HepG2 (cell line): ENCODE measurements around the gene PELI2. TPM values are rescaled to one million over a fixed set of nuclear protein-coding genes. Genes with fewer than 3 reads are reported as not detected.

Experiments used
- ATAC-seq: fragments of 200-7000 bp; cut with Tn5 transposase; 3 replicates; pipeline ENCODE4 v1.9.1; 2020; ENCODE audit warnings: mild to moderate bottlenecking, moderate library complexity
- BruUV-seq: library from RNA; stranded (reverse); fragments of 400-500 nt; replicated peaks from 2 replicates; lab custom pipeline; 2021; lab: Mats Ljungman, UMichigan
- CTCF ChIA-PET: fragments of 300-600 bp; formaldehyde crosslinking; extraction: SDS; loops from one replicate; lab custom pipeline; 2021; ENCODE audit warnings: low total read pairs, inconsistent platforms, low intra/inter-chr PET ratio; lab: Yijun Ruan, JAX
- POLR2A ChIA-PET: fragments of 350-600 bp; sonication (Branson Sonifier 250); formaldehyde crosslinking; loops from one replicate; lab custom pipeline; 2020; ENCODE audit warnings: antibody characterized with exemption, inconsistent platforms; lab: Yijun Ruan, JAX
- DNase-seq: peaks from one replicate; pipeline ENCODE4 v3.0.0-alpha.2; 2015; ENCODE audit warnings: low spot score
- FAIRE-seq: peaks from 3 replicates; lab custom pipeline; 2011; peaks lifted over from hg19 to GRCh38; lab: Jason Lieb, UNC
- H2AFZ ChIP-seq: one replicate; pipeline ENCODE4 v1.6.1; 2011; ENCODE audit warnings: low read length, inconsistent platforms
- H3K27ac ChIP-seq: fragments of 300-600 bp; 3 replicates; pipeline ENCODE4 v1.8.0; 2011; ENCODE audit warnings: mixed run types, mild to moderate bottlenecking, mixed read lengths, low read length, inconsistent platforms; ENCODE audit not compliant: insufficient read depth; ENCODE audit errors: extremely low read length
- H3K27me3 ChIP-seq, 2 experiments: fragments of 200-600 bp in 1 of 2; 2 replicates in 1 of 2; 3 replicates in 1 of 2; pipeline versions ENCODE4 v1.6.0 to v1.8.0; 2011; ENCODE audit warnings: low read length in 2 of 2, mild to moderate bottlenecking in 2 of 2, moderate library complexity in 2 of 2, inconsistent platforms in 1 of 2; ENCODE audit not compliant: insufficient read depth in 2 of 2, control insufficient read depth in 1 of 2
- H3K36me3 ChIP-seq, 2 experiments: fragments of 200-600 bp in 1 of 2; replicated peaks in 1 of 2; 2 replicates in 1 of 2; 3 replicates in 1 of 2; pipeline versions ENCODE4 v1.5.1 to v1.8.0; 2011; ENCODE audit warnings: low read length in 2 of 2, inconsistent platforms in 1 of 2; ENCODE audit not compliant: insufficient read depth in 2 of 2, control insufficient read depth in 1 of 2
- H3K4me1 ChIP-seq: 2 replicates; pipeline ENCODE4 v1.5.1; 2012; ENCODE audit warnings: low read length, inconsistent platforms; ENCODE audit not compliant: insufficient read depth
- H3K4me2 ChIP-seq: 2 replicates; pipeline ENCODE4 v1.6.0; 2011; ENCODE audit warnings: low read depth, low read length, inconsistent platforms
- H3K4me3 ChIP-seq, 3 experiments: fragments of 200-600 bp in 1 of 3; sonication (generic), shearing (Covaris generic) in 1 of 3; replicated peaks in 1 of 3; 2 replicates each; pipeline ENCODE4 v1.5.1; 2011 to 2016; ENCODE audit warnings: low read length in 3 of 3, inconsistent platforms in 2 of 3, low read depth in 2 of 3, mild to moderate bottlenecking in 2 of 3, control low read depth in 1 of 3, mixed read lengths in 1 of 3; ENCODE audit not compliant: insufficient read depth in 1 of 3
- H3K79me2 ChIP-seq: one replicate; pipeline ENCODE4 v1.6.1; 2011; ENCODE audit warnings: low read length, inconsistent platforms; ENCODE audit not compliant: insufficient read depth
- H3K9ac ChIP-seq: 2 replicates; pipeline ENCODE4 v1.6.0; 2011; ENCODE audit warnings: mild to moderate bottlenecking, low read depth, low read length, inconsistent platforms; ENCODE audit not compliant: insufficient read depth
- H3K9me3 ChIP-seq: 2 replicates; pipeline ENCODE4 v1.5.1; 2012; ENCODE audit warnings: mild to moderate bottlenecking, low read length
- H4K20me1 ChIP-seq: 2 replicates; pipeline ENCODE4 v1.6.0; 2011; ENCODE audit warnings: inconsistent platforms, mild to moderate bottlenecking, low read length, moderate library complexity; ENCODE audit not compliant: insufficient read depth
- KDM4B ChIP-seq: sonication (generic); formaldehyde crosslinking; IDR thresholded peaks from 2 replicates; pipeline ENCODE4 v1.4.0; 2020; ENCODE audit warnings: missing genetic modification reagents
- MBD4 ChIP-seq: IDR thresholded peaks from 2 replicates; pipeline ENCODE4 v1.6.1; 2012; ENCODE audit warnings: low read length, inconsistent platforms, borderline replicate concordance
- MED8 ChIP-seq: sonication (generic); formaldehyde crosslinking; IDR thresholded peaks from 2 replicates; pipeline ENCODE4 v1.8.1; 2023; ENCODE audit warnings: mild to moderate bottlenecking, missing genetic modification reagents; ENCODE audit not compliant: insufficient replicate concordance
- MZF1 ChIP-seq: sonication (generic); formaldehyde crosslinking; IDR thresholded peaks from 2 replicates; pipeline ENCODE4 v1.8.1; 2023; ENCODE audit warnings: mild to moderate bottlenecking, missing genetic modification reagents, borderline replicate concordance
- U2AF1 ChIP-seq: fragments of 200-400 bp; formaldehyde crosslinking; optimal IDR thresholded peaks from 2 replicates; pipeline ENCODE3; 2017; ENCODE audit warnings: mild to moderate bottlenecking, low read depth, low read length
- WGBS: methylation state at CpG from one replicate; pipeline ENCODE4 v1.1.6; 2017; ENCODE audit warnings: low lambda C conversion rate; 5-methylcytosine and 5-hydroxymethylcytosine counted together
- in situ Hi-C: cut with HindIII; loops from 2 replicates; pipeline ENCODE4 v1.10.0; 2017; ENCODE audit warnings: low pct_unique_long_range_greater_than_20kb; ENCODE audit not compliant: extremely low pct_ligation_motif_present
- intact Hi-C: fragments of 100-400 bp; cut with micrococcal nuclease; formaldehyde crosslinking; loops from one replicate; pipeline ENCODE4 v1.10.0; 2022; ENCODE audit not compliant: unreplicated experiment
- polyA plus RNA-seq, 8 experiments: library from polyadenylated mRNA; depleted of rRNA in 3 of 8; stranded (reverse) in 7 of 8; unstranded in 1 of 8; fragments of >200 nt; fragmentation: Illumina TruSeq in 4 of 8; extraction: Trizol in 4 of 8; gene quantifications; 2 replicates each; pipeline versions ENCODE4 v1.2.1 to v1.2.3, GENCODE V29; 2011 to 2016; ENCODE audit warnings: low read depth in 4 of 8, missing spikeins in 1 of 8, mixed read lengths in 1 of 8; ENCODE audit not compliant: insufficient read depth in 1 of 8
- total RNA-seq, 5 experiments: library from RNA; depleted of rRNA; stranded (reverse); fragments of >200 nt; fragmentation: Illumina TruSeq; extraction: Trizol; gene quantifications; 2 replicates each; pipeline ENCODE4 v1.2.3, GENCODE V29; 2016; ENCODE audit warnings: low read depth in 1 of 5
- TF ChIP-seq, protein P1 (sequence below), 2 experiments: fragments of 450-650 bp in 1 of 2; sonication (generic) in 1 of 2; formaldehyde crosslinking in 1 of 2; IDR thresholded peaks; 2 replicates each; pipeline versions ENCODE4 v1.6.1 to v1.8.0; 2016 to 2022; ENCODE audit warnings: antibody characterized with exemption in 1 of 2, mild to moderate bottlenecking in 1 of 2, missing genetic modification reagents in 1 of 2
- TF ChIP-seq, protein P2 (sequence below), 2 experiments: sonication (generic) in 1 of 2; formaldehyde crosslinking in 1 of 2; IDR thresholded peaks; 2 replicates each; pipeline versions ENCODE4 v1.4.0 to v1.6.1; 2018 to 2020; ENCODE audit warnings: missing genetic modification reagents in 2 of 2, borderline replicate concordance in 1 of 2, low read depth in 1 of 2, mild to moderate bottlenecking in 1 of 2, missing biosample characterization in 1 of 2
- TF ChIP-seq, protein P3 (sequence below): sonication (generic); formaldehyde crosslinking; IDR thresholded peaks from 2 replicates; pipeline ENCODE4 v1.4.0; 2020; ENCODE audit warnings: low read depth, missing genetic modification reagents

Gene PELI2
- total and polyA plus RNA-seq, 2 of the 13 experiments (the other 11 are each of a cell fraction or from before 2014, with no cell fraction given) = 0.07 TPM; not detected in 1

DNA sequence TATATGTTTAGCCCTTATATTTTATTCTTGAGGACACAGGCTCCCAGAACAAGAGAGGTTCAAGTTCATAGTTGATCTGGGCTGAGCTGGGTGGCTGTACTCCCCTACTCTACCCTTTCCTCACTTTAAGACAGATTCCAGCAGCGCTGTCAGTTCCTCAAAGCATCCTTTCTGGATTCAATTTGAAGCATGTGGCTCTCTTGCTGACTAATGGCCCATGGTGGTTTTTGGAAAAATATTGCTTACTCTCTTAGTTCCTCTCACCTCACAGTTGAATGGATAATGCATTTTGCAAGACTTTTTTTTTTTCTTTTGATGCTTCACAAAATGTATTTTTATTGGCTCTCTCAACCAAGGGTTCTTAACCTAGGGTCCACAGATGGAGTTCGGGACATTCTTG lies 4.1 kb downstream of the PELI2 start:
- BruUV-seq = no TSS peak
- Histone ChIP-seq H2AFZ (no peak overlapping the region), H3K9ac (no peak overlapping the region), H3K9me3 (no peaks in the 10 kb centered on the region), H3K36me3 (no peaks in the 10 kb centered on the region), H3K79me2 (no peaks in the 10 kb centered on the region), H3K4me3 (no peak overlapping the region), H3K27me3 (peaks cover 3 to 37% of the 10 kb centered on the region in 2 experiments; a peak in 4 of 5 replicates), H3K27ac (no peak overlapping the region), H3K4me2 (no peak overlapping the region), H4K20me1 (no peaks in the 10 kb centered on the region), H3K4me1 (peaks cover 5% of the 10 kb centered on the region; the same call in 1 of the 2 replicates)
- WGBS = 0% methylated on average over 2 of the region's 2 CpGs
- ChIA-PET CTCF (no interaction called here), POLR2A (no interaction called here)
- in situ Hi-C loops = no loop called here
- ATAC-seq = no peak
- DNase-seq = no peak
- FAIRE-seq = no peak
- intact Hi-C loops = no loop called here
- TF ChIP-seq, protein P1, sequence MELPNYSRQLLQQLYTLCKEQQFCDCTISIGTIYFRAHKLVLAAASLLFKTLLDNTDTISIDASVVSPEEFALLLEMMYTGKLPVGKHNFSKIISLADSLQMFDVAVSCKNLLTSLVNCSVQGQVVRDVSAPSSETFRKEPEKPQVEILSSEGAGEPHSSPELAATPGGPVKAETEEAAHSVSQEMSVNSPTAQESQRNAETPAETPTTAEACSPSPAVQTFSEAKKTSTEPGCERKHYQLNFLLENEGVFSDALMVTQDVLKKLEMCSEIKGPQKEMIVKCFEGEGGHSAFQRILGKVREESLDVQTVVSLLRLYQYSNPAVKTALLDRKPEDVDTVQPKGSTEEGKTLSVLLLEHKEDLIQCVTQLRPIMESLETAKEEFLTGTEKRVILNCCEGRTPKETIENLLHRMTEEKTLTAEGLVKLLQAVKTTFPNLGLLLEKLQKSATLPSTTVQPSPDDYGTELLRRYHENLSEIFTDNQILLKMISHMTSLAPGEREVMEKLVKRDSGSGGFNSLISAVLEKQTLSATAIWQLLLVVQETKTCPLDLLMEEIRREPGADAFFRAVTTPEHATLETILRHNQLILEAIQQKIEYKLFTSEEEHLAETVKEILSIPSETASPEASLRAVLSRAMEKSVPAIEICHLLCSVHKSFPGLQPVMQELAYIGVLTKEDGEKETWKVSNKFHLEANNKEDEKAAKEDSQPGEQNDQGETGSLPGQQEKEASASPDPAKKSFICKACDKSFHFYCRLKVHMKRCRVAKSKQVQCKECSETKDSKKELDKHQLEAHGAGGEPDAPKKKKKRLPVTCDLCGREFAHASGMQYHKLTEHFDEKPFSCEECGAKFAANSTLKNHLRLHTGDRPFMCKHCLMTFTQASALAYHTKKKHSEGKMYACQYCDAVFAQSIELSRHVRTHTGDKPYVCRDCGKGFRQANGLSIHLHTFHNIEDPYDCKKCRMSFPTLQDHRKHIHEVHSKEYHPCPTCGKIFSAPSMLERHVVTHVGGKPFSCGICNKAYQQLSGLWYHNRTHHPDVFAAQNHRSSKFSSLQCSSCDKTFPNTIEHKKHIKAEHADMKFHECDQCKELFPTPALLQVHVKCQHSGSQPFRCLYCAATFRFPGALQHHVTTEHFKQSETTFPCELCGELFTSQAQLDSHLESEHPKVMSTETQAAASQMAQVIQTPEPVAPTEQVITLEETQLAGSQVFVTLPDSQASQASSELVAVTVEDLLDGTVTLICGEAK (IDR thresholded peaks at IDR 0.05) = no peak
- TF ChIP-seq, protein P1 (CRISPR knock-in tag; IDR thresholded peaks at IDR 0.05) = no peak
- TF ChIP-seq MED8 (CRISPR knock-in tag) (no peak), MZF1 (CRISPR knock-in tag) (no peak), KDM4B (CRISPR knock-in tag) (no peak), U2AF1 (no peak), MBD4 (no peak)
- TF ChIP-seq, protein P2, sequence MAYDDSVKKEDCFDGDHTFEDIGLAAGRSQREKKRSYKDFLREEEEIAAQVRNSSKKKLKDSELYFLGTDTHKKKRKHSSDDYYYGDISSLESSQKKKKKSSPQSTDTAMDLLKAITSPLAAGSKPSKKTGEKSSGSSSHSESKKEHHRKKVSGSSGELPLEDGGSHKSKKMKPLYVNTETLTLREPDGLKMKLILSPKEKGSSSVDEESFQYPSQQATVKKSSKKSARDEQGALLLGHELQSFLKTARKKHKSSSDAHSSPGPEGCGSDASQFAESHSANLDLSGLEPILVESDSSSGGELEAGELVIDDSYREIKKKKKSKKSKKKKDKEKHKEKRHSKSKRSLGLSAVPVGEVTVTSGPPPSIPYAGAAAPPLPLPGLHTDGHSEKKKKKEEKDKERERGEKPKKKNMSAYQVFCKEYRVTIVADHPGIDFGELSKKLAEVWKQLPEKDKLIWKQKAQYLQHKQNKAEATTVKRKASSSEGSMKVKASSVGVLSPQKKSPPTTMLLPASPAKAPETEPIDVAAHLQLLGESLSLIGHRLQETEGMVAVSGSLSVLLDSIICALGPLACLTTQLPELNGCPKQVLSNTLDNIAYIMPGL (CRISPR knock-in tag; IDR thresholded peaks at IDR 0.05; ENCODE audit: borderline replicate concordance in 1 of 2, low read depth in 1 of 2) = no peak
- TF ChIP-seq, protein P3, sequence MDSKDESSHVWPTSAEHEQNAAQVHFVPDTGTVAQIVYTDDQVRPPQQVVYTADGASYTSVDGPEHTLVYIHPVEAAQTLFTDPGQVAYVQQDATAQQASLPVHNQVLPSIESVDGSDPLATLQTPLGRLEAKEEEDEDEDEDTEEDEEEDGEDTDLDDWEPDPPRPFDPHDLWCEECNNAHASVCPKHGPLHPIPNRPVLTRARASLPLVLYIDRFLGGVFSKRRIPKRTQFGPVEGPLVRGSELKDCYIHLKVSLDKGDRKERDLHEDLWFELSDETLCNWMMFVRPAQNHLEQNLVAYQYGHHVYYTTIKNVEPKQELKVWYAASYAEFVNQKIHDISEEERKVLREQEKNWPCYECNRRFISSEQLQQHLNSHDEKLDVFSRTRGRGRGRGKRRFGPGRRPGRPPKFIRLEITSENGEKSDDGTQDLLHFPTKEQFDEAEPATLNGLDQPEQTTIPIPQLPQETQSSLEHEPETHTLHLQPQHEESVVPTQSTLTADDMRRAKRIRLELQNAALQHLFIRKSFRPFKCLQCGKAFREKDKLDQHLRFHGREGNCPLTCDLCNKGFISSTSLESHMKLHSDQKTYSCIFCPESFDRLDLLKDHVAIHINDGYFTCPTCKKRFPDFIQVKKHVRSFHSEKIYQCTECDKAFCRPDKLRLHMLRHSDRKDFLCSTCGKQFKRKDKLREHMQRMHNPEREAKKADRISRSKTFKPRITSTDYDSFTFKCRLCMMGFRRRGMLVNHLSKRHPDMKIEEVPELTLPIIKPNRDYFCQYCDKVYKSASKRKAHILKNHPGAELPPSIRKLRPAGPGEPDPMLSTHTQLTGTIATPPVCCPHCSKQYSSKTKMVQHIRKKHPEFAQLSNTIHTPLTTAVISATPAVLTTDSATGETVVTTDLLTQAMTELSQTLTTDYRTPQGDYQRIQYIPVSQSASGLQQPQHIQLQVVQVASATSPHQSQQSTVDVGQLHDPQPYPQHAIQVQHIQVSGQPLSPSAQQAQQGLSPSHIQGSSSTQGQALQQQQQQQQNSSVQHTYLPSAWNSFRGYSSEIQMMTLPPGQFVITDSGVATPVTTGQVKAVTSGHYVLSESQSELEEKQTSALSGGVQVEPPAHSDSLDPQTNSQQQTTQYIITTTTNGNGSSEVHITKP (CRISPR knock-in tag) = no peak
